Right atrium auricular region (tissue), 2 donors: ENCODE results near the gene DST. TPM values are rescaled to one million over a fixed set of nuclear protein-coding genes. Genes with fewer than 3 reads are reported as not detected.

Experiments
- DNase-seq: peaks from one replicate; pipeline ENCODE4 v3.0.0-alpha.2; 2019; ENCODE audit warnings: low spot score
- H3K27ac ChIP-seq, 2 donors: fragments of 200-600 bp; sonication (generic); 1 replicate in 1 of 2; 2 replicates in 1 of 2; pipeline ENCODE4 v1.5.1; 2016 to 2019
- H3K27me3 ChIP-seq, 2 donors: fragments of 200-600 bp; sonication (generic); one replicate each; pipeline versions ENCODE4 v1.5.1 to v1.6.0; 2017 to 2019
- H3K36me3 ChIP-seq: fragments of 200-600 bp; sonication (generic); one replicate; pipeline ENCODE4 v1.5.1; 2016
- H3K4me1 ChIP-seq, 2 donors: fragments of 200-600 bp; sonication (generic); one replicate each; pipeline versions ENCODE4 v1.5.1 to v1.6.0; 2017 to 2019
- H3K4me3 ChIP-seq, 2 donors: fragments of 200-600 bp; sonication (generic); 1 replicate in 1 of 2; 2 replicates in 1 of 2; pipeline ENCODE4 v1.5.1; 2017 to 2019; ENCODE audit warnings: mild to moderate bottlenecking in 1 of 2, moderate library complexity in 1 of 2
- H3K9me3 ChIP-seq, 2 donors: fragments of 200-600 bp; sonication (generic); one replicate each; pipeline ENCODE4 v1.5.1; 2019
- CTCF ChIP-seq, 2 donors: fragments of 200-600 bp; sonication (generic); IDR thresholded peaks; one replicate each; pipeline ENCODE4 v1.5.1; 2019; ENCODE audit warnings: antibody characterized with exemption in 2 of 2
- total RNA-seq, 2 donors: library from RNA; depleted of rRNA; stranded (reverse); fragments of >200 nt; gene quantifications; one replicate each; pipeline ENCODE4 v1.1.0, GENCODE V29; 2016

The DST gene
- total RNA-seq, 2 donors from 2014 or later = 257 to 285 TPM

DNA sequence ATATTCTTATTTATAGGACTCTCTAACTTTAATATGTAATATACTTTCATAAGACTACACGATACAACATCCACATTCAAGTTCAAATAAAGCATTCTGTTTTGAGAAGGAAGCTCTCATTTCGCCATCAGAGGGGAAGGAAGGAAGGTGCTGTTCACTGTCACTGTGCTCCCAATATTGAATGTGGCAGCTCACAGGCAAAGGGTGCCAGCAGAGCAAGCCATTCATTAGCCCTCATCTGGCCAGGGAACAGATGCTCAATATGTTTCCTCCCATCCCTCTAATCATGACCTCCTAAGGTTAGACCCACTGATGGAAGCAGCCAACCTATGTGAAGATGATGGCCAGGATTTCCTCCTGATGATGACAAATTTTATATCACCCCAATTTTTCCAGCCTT lies 154.4 kb downstream of the DST start:
- no peak for DNase-seq
- H3K9me3 ChIP-seq = no peaks in the 10 kb centered on the region
- no peak for TF ChIP-seq CTCF (IDR thresholded peaks at IDR 0.05)
- H3K4me3 ChIP-seq = no peak overlapping the region
- peaks cover 0 to 20% of the 10 kb centered on the region in 2 donors for H3K4me1 ChIP-seq
- no peaks in the 10 kb centered on the region for H3K27me3 ChIP-seq
- peaks cover 56% of the 10 kb centered on the region for H3K36me3 ChIP-seq
- no peak overlapping the region for H3K27ac ChIP-seq

DNA sequence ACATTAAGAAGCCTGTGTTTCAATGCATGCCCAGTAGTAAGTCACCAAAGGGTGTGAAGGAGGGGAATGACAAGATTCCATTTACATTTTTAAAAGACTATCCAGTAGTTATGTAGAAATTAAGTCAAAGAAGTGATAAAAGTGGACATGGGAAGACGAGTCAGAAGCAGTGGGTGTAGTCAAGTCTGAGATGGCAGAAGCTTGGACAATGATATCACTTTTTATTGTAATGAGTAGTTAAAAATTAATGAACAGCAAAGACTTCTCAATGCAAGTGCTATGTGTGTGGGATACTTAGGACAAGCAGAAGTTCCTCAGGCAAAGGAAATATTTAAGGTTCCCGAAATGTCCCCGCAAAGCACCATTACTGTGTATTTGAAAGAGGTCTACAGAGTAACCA lies 156.0 kb downstream of the DST start:
- no peak for TF ChIP-seq CTCF (IDR thresholded peaks at IDR 0.05)
- H3K36me3 ChIP-seq = peaks cover 58% of the 10 kb centered on the region
- peaks cover 0 to 7% of the 10 kb centered on the region in 2 donors for H3K4me1 ChIP-seq

GRCh38 chr6:56484669-56485068 lies 158.0 kb downstream of the DST start:
- Histone ChIP-seq H3K27me3 (no peaks in the 10 kb centered on the region), H3K36me3 (peaks cover 73% of the 10 kb centered on the region), H3K27ac (no peak overlapping the region), H3K4me3 (no peak overlapping the region), H3K9me3 (peaks cover 0 to 3% of the 10 kb centered on the region in 2 donors), H3K4me1 (no peaks in the 10 kb centered on the region)
- no peak for TF ChIP-seq CTCF (IDR thresholded peaks at IDR 0.05)
- DNase-seq = no peak

More for the DNA sequence above, 156.0 kb downstream of the DST start:
- H3K4me3 ChIP-seq = no peak overlapping the region
- no peak for DNase-seq
- H3K27ac ChIP-seq = no peak overlapping the region
- no peaks in the 10 kb centered on the region for H3K9me3 ChIP-seq
- no peaks in the 10 kb centered on the region for H3K27me3 ChIP-seq

DNA sequence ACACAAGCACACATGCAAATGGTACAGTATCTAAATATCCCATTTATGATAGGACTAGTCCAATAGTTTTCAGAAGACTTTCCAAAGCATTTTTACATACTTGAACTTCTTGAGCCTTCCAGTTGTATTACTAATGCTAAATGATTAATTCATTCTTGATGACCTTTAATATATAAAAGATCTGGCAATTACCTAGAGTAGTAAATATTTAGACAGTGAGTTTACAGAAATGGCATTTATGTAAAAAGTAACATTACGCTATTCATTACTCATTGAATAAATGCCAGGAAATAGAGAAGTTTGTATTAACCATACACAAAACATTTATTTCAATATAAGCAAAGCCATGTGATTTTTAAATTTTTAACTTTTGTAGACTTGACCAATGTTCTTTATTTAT lies 158.8 kb downstream of the DST start:
- H3K4me3 ChIP-seq = no peak overlapping the region
- H3K36me3 ChIP-seq = peaks cover 71% of the 10 kb centered on the region
- no peaks in the 10 kb centered on the region for H3K27me3 ChIP-seq
- no peak for TF ChIP-seq CTCF (IDR thresholded peaks at IDR 0.05)
- peaks cover 0 to 5% of the 10 kb centered on the region in 2 donors for H3K9me3 ChIP-seq
- no peaks in the 10 kb centered on the region for H3K4me1 ChIP-seq
- H3K27ac ChIP-seq = no peak overlapping the region
- no peak for DNase-seq

DNA sequence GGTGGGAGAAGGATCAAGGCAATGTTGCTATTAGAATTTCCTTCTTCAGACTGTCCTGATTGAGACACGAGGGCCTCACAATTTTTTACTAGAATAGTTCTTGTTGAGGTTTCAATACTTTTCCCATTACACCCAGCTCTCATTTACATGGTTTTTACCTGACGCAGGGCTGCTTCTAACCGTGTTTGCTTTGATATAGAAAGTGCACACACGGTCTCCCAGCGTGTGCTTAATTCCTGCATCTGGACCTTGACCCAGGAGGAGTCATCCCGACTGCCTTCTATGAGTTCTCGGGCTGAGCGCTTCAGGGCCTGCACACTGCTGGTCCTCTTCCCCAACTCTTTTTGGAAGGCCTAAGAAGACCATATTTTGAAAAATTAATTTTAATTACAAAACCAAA lies 160.2 kb downstream of the DST start:
- TF ChIP-seq CTCF (IDR thresholded peaks at IDR 0.05) = no peak
- H3K36me3 ChIP-seq = peaks cover 67% of the 10 kb centered on the region
- H3K27ac ChIP-seq = no peak overlapping the region

DNA sequence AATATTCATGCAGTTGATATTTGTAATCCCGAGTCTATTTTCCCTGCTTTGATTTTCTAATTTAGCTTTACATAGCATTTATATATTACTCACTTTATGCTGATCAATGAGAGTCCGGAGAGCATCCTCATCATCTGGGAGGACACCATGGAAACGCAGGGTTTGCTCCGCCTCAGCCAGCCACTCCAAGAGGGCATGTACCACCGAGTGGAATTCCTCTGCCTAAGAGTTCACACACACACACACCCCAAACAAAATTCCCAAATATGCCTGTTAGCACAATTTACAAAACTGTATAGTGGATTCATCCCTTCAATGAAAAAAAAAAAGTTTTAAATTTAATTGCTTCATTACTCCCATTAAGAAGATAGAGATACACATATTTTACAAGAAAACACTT lies 160.7 kb downstream of the DST start:
- no peak for TF ChIP-seq CTCF (IDR thresholded peaks at IDR 0.05)
- Histone ChIP-seq H3K4me3 (no peak overlapping the region), H3K27ac (no peak overlapping the region), H3K27me3 (no peaks in the 10 kb centered on the region), H3K9me3 (peaks cover 0 to 5% of the 10 kb centered on the region in 2 donors), H3K36me3 (peaks cover 64% of the 10 kb centered on the region), H3K4me1 (no peaks in the 10 kb centered on the region)
- DNase-seq = no peak

More for the DNA sequence above, 160.2 kb downstream of the DST start:
- Histone ChIP-seq H3K27me3 (no peaks in the 10 kb centered on the region), H3K4me3 (no peak overlapping the region), H3K4me1 (no peaks in the 10 kb centered on the region), H3K9me3 (peaks cover 0 to 5% of the 10 kb centered on the region in 2 donors)
- no peak for DNase-seq
